PC-9 (cell line): ENCODE measurements around the gene KIF22. TPM values are rescaled to one million over a fixed set of nuclear protein-coding genes. Genes with fewer than 3 reads are reported as not detected.
A peak's percentile ranks its signal among the peaks of the same experiment; 100 is the strongest.
"Not testable (repeated sequence)": the region's sequence is repeated elsewhere in the genome, so short reads cannot be mapped to it uniquely, and the experiment has no call there.

Experiments used
- BruUV-seq: library from RNA; stranded (reverse); fragments of 400-500 nt; replicated peaks from 2 replicates; lab custom pipeline; 2021; lab: Mats Ljungman, UMichigan
- CTCF ChIA-PET: fragments of 300-600 bp; sonication (Branson Sonifier 250); formaldehyde crosslinking; loops from one replicate; lab custom pipeline; 2022; ENCODE audit warnings: antibody characterized with exemption; lab: Charles Lee
- POLR2A ChIA-PET: fragments of 300-600 bp; sonication (Branson Sonifier 250); formaldehyde crosslinking; loops from one replicate; lab custom pipeline; 2022; ENCODE audit warnings: antibody characterized with exemption; ENCODE audit not compliant: unreplicated experiment; lab: Charles Lee
- DNase-seq, 2 experiments: peaks; one replicate each; pipeline versions ENCODE4 v3.0.0 to v3.0.0-alpha.2; 2015 to 2022; ENCODE audit warnings: mixed read lengths in 1 of 2
- H2AFZ ChIP-seq: fragments of 200-600 bp; sonication (generic); 2 replicates; pipeline ENCODE4 v1.8.1; 2017; ENCODE audit warnings: antibody characterized with exemption
- H3F3A ChIP-seq: fragments of 200-600 bp; sonication (generic); 2 replicates; pipeline ENCODE4 v1.8.1; 2017; ENCODE audit warnings: antibody characterized with exemption, mild to moderate bottlenecking, low read depth; ENCODE audit not compliant: insufficient read depth
- H3K27ac ChIP-seq: fragments of 200-600 bp; sonication (generic); 2 replicates; pipeline ENCODE4 v1.6.1; 2016; ENCODE audit warnings: mixed run types
- H3K27me3 ChIP-seq: fragments of 200-600 bp; sonication (generic); 2 replicates; pipeline ENCODE4 v1.6.1; 2016; ENCODE audit warnings: low read depth, mixed run types; ENCODE audit not compliant: insufficient read depth
- H3K36me3 ChIP-seq: fragments of 200-600 bp; sonication (generic); 2 replicates; pipeline ENCODE4 v1.6.1; 2016; ENCODE audit warnings: low read depth, mixed run types
- H3K4me1 ChIP-seq: fragments of 200-600 bp; sonication (generic); replicated peaks from 2 replicates; pipeline ENCODE4 v1.6.1; 2016; ENCODE audit warnings: mixed run types; ENCODE audit not compliant: insufficient read depth
- H3K4me2 ChIP-seq: fragments of 200-600 bp; sonication (generic); 2 replicates; pipeline ENCODE4 v1.6.1; 2017; ENCODE audit warnings: mixed run types
- H3K4me3 ChIP-seq: fragments of 200-600 bp; sonication (generic); 2 replicates; pipeline ENCODE4 v1.6.1; 2016; ENCODE audit warnings: mixed run types
- H3K79me2 ChIP-seq: fragments of 200-600 bp; sonication (generic); 2 replicates; pipeline ENCODE4 v1.6.1; 2017; ENCODE audit warnings: low read depth, mixed run types
- H3K9me2 ChIP-seq: fragments of 200-600 bp; sonication (generic); 2 replicates; pipeline ENCODE4 v1.8.1; 2017; ENCODE audit warnings: mild to moderate bottlenecking; ENCODE audit not compliant: insufficient read depth
- H3K9me3 ChIP-seq: fragments of 200-600 bp; sonication (generic); 2 replicates; pipeline ENCODE4 v1.8.1; 2016; ENCODE audit warnings: low read depth; ENCODE audit not compliant: insufficient read depth
- H4K20me1 ChIP-seq: fragments of 200-600 bp; sonication (generic); 2 replicates; pipeline ENCODE4 v1.8.1; 2017; ENCODE audit not compliant: insufficient read depth
- EZH2 ChIP-seq: fragments of 200-600 bp; sonication (generic); IDR thresholded peaks from 2 replicates; pipeline ENCODE4 v1.8.0; 2017; ENCODE audit warnings: antibody characterized with exemption, low read depth
- intact Hi-C: fragments of 100-400 bp; cut with micrococcal nuclease; formaldehyde crosslinking; loops from one replicate; pipeline ENCODE4 v1.10.0; 2022; ENCODE audit not compliant: unreplicated experiment
- total RNA-seq: library from RNA; stranded (reverse); gene quantifications from 2 replicates; pipeline ENCODE4 v1.2.3, GENCODE V29; 2021
- TF ChIP-seq, protein P1 (sequence below): fragments of 200-600 bp; sonication (generic); conservative IDR thresholded peaks from 2 replicates; pipeline ENCODE4 v1.6.1; 2017; ENCODE audit warnings: mixed run types, antibody characterized with exemption, mild to moderate bottlenecking, moderate library complexity

KIF22 gene
- total RNA-seq, 1 experiment from 2014 or later = 179 TPM

DNA sequence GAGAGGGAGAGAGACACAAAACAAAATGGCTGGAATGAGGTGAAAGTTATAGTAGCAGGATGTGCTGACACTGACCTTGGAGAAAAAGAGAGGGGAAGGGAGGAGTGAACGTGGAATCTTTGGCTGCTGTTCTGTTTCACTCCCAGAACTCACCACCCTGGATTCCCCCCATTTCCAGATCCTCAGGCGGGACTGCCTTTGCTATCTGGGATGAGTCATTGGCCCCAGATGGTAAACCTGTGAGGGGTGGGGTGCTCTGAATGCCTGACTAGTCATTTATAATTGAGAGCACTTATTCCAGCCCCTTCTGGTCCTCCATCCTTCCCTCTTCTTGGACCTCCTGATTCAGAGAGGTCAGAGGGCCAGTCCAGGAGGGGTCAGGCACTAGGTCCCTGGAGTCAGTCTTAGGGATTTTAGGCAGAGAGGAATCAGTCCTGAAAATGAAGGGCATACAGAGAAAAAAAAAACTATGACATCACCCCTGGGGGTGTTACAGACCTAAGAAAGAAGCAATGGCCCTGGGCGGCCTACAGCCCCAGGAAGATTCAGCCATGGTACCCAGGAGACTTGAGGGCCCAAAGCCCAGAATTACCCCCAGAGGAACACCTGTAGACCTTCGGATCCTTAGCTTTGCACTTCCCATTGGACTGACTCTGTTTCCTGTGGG lies 14.7 kb upstream of the KIF22 start:
- DNase-seq = peak; percentile 71 to 79
- ChIA-PET POLR2A (no interaction called here), CTCF (no interaction called here)
- Histone ChIP-seq H3K9me2 (no peaks in the 10 kb centered on the region), H4K20me1 (no peaks in the 10 kb centered on the region), H3K4me2 (peak overlapping the region; percentile 33), H3K27ac (no peak overlapping the region), H3K27me3 (no peaks in the 10 kb centered on the region), H3K4me3 (no peak overlapping the region), H3F3A (peaks cover 40% of the 10 kb centered on the region), H3K79me2 (no peaks in the 10 kb centered on the region), H3K36me3 (no peaks in the 10 kb centered on the region), H3K9me3 (no peaks in the 10 kb centered on the region), H3K4me1 (peaks cover 68% of the 10 kb centered on the region), H2AFZ (no peak overlapping the region)
- no TSS peak for BruUV-seq
- intact Hi-C loops = no loop called here
- TF ChIP-seq, protein P1, sequence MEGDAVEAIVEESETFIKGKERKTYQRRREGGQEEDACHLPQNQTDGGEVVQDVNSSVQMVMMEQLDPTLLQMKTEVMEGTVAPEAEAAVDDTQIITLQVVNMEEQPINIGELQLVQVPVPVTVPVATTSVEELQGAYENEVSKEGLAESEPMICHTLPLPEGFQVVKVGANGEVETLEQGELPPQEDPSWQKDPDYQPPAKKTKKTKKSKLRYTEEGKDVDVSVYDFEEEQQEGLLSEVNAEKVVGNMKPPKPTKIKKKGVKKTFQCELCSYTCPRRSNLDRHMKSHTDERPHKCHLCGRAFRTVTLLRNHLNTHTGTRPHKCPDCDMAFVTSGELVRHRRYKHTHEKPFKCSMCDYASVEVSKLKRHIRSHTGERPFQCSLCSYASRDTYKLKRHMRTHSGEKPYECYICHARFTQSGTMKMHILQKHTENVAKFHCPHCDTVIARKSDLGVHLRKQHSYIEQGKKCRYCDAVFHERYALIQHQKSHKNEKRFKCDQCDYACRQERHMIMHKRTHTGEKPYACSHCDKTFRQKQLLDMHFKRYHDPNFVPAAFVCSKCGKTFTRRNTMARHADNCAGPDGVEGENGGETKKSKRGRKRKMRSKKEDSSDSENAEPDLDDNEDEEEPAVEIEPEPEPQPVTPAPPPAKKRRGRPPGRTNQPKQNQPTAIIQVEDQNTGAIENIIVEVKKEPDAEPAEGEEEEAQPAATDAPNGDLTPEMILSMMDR = no peak
- no peak for TF ChIP-seq EZH2

DNA sequence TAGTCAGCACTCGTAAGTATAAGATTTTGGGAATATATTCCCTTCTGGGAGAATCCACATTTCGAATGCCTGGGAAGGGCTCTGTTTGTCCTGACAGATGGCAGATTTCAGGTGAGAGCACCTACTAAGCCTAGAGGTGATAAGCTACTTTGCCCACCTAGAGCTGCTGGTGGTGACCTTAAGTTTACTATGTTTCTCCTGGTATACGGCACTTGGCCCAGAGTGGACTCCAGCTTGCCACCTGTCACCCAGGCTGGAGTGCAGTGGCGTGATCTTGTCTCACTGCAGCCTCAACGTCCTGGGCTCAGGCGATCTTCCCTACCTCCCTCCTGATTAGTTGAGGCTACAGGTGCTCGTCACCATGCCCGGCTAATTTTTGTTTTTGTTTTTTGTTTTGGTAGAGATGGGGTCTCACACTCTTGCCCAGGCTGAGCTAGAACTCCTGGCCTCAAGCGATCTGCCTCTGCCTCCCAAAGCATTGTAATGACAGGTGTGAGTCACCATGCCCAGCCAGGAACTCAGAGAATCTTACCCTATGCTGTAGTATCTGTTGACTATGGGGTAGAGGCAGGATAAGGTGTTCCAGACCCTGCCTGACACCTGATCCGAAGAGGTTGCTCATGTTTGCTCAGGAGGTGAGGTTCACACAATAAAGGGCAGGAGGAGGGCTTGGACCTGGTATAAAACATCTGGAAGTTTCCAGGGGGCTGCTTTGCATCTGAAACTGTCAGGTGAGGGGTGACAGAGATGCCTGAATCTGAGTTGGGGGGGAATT lies 12.8 kb upstream of the KIF22 start, which contains the start of gene ZG16:
Gene ZG16, plus strand, starts transcription at position 681 of the 775 bp plus-strand sequence. CDS start 1,011 bp downstream, outside the sequence.
- ChIA-PET POLR2A (interaction anchor here (0.7 kb wide), 1 partner anchor 11 kb away, joined by 5 read pairs; no protein-coding TSS in a partner anchor), CTCF (no interaction called here)
- H4K20me1 ChIP-seq = no peaks in the 10 kb centered on the region
- H3K4me2 ChIP-seq = peak within 1 kb of the TSS; percentile 57
- H3K9me3 ChIP-seq = 0 out of 2 replicates have a peak, but pooled peaks cover 1% of the 10 kb centered on the region
- no peaks in the 10 kb centered on the region for H3K27me3 ChIP-seq
- intact Hi-C loops = no loop called here
- peak within 1 kb of the TSS; percentile 5; the same call in 1 of the 2 replicates for H3K4me3 ChIP-seq
- peak within 1 kb of the TSS; percentile 53 for H3K27ac ChIP-seq
- H3K36me3 ChIP-seq = no peaks in the 10 kb centered on the region
- peaks cover 74% of the 10 kb centered on the region for H3K4me1 ChIP-seq
- no peaks in the 10 kb centered on the region for H3K9me2 ChIP-seq
- no peak within 1 kb of the TSS for H2AFZ ChIP-seq
- H3K79me2 ChIP-seq = no peaks in the 10 kb centered on the region
- peaks cover 44% of the 10 kb centered on the region for H3F3A ChIP-seq
- no TSS peak for BruUV-seq
- peak; percentile 38 to 64 for DNase-seq
- TF ChIP-seq, protein P1 = no peak
- no peak for TF ChIP-seq EZH2

DNA sequence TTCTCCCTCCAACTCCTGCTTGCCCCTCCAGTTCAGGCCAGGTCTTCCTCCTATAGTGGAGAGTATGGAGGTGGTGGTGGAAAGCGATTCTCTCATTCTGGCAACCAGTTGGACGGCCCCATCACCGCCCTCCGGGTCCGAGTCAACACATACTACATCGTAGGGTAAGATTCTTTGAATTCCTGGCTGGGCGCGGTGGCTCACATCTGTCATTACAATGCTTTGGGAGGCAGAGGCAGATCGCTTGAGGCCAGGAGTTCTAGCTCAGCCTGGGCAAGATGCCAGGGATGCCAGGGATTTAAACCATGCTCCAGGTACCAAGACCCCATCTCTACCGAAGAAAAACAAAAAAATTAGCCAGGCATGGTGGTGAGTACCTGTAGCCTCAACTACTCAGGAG lies 11.1 kb upstream of the KIF22 start:
- H3K4me1 ChIP-seq = peaks cover 91% of the 10 kb centered on the region
- POLR2A ChIA-PET = interaction anchor here (0.7 kb wide), 1 partner anchor 18 kb away, joined by 4 read pairs; no protein-coding TSS in a partner anchor
- no peak overlapping the region for H2AFZ ChIP-seq
- peak overlapping the region; percentile 5; the same call in 1 of the 2 replicates for H3K4me3 ChIP-seq
- no peaks in the 10 kb centered on the region for H3K36me3 ChIP-seq
- TF ChIP-seq EZH2 = no peak
- TF ChIP-seq, protein P1 = no peak
- no peaks in the 10 kb centered on the region for H4K20me1 ChIP-seq
- H3F3A ChIP-seq = peaks cover 61% of the 10 kb centered on the region
- DNase-seq = peak; percentile 95 to 96
- peak overlapping the region; percentile 53 for H3K27ac ChIP-seq
- no peaks in the 10 kb centered on the region for H3K79me2 ChIP-seq
- no TSS peak for BruUV-seq
- intact Hi-C loops = no loop called here
- H3K9me2 ChIP-seq = no peaks in the 10 kb centered on the region
- no peaks in the 10 kb centered on the region for H3K27me3 ChIP-seq
- H3K9me3 ChIP-seq = 0 out of 2 replicates have a peak, but pooled peaks cover 4% of the 10 kb centered on the region
- peak overlapping the region; percentile 57 for H3K4me2 ChIP-seq
- CTCF ChIA-PET = interaction anchor here (0.6 kb wide), 2 partner anchors 15 to 1135 kb away, joined by 3 to 6 read pairs; no protein-coding TSS in a partner anchor

DNA sequence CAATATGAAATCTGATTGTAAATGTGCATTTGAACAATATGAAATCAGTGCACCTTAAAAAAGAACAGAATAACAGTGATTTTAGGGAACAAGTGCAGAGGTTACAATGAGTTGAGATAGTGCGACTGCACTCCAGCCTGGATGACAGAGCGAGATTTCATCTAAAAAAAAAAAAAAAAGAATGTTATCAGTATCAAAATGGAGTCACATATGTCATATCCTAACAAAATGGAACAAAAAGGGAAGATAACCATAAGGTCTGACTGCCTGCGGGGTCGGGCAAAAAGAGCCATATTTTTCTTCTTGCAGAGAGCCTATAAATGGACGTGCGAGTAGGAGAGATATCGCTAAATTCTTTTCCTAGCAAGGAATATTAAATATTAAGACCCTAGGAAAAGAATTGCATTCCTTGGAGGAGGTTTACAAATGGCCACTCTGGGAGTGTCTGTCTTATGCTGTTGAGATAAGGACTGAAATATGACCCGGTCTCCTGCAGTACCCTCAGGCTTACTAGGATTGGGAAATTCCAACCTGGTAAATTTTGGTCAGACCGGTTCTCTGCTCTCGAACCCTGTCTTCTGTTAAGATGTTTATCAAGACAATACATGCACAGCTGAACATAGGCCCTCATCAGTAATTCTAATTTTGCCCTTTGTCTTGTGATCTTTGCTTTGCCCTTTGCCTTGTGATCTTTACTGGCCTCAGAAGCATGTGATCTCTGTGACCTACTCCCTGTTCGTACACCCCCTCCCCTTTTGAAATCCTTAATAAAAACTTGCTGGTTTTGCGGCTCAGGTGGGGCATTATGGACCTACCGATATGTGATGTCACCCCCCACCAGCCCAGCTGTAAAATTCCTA lies 7.2 kb upstream of the KIF22 start:
- not testable (repeated sequence) for H4K20me1 ChIP-seq

More for the DNA sequence above, 7.2 kb upstream of the KIF22 start:
- H3K9me3 ChIP-seq, BruUV-seq, H3K79me2 ChIP-seq, intact Hi-C loops, H2AFZ ChIP-seq, H3K36me3 ChIP-seq, H3K27me3 ChIP-seq, H3K9me2 ChIP-seq: not testable (repeated sequence)
- ChIA-PET CTCF (interaction anchor here (1.1 kb wide), 1 partner anchor 54 kb away, joined by 3 read pairs; no protein-coding TSS in a partner anchor), POLR2A (interaction anchor here (0.6 kb wide), 1 partner anchor 84 kb away, joined by 3 read pairs; no protein-coding TSS in a partner anchor)
- H3K27ac ChIP-seq = peak overlapping the region; percentile 42
- peak overlapping the region; percentile 53 for H3K4me2 ChIP-seq
- H3K4me1 ChIP-seq = peaks cover 62% of the 10 kb centered on the region
- H3F3A ChIP-seq = peaks cover 48% of the 10 kb centered on the region
- DNase-seq = peak; percentile 75 to 85
- peak overlapping the region; percentile 15; the same call in 1 of the 2 replicates for H3K4me3 ChIP-seq
